Right atrium auricular region (tissue), 2 donors: ENCODE results near the gene SLX9. TPM values are rescaled to one million over a fixed set of nuclear protein-coding genes. Genes with fewer than 3 reads are reported as not detected.
A peak's percentile ranks its signal among the peaks of the same experiment; 100 is the strongest.
"Not testable (repeated sequence)": the region's sequence is repeated elsewhere in the genome, so short reads cannot be mapped to it uniquely, and the experiment has no call there.

ENCODE experiments used
- DNase-seq: peaks from one replicate; pipeline ENCODE4 v3.0.0-alpha.2; 2019; ENCODE audit warnings: low spot score
- H3K27ac ChIP-seq, 2 donors: fragments of 200-600 bp; sonication (generic); 1 replicate in 1 of 2; 2 replicates in 1 of 2; pipeline ENCODE4 v1.5.1; 2016 to 2019
- H3K27me3 ChIP-seq, 2 donors: fragments of 200-600 bp; sonication (generic); one replicate each; pipeline versions ENCODE4 v1.5.1 to v1.6.0; 2017 to 2019
- H3K36me3 ChIP-seq: fragments of 200-600 bp; sonication (generic); one replicate; pipeline ENCODE4 v1.5.1; 2016
- H3K4me1 ChIP-seq, 2 donors: fragments of 200-600 bp; sonication (generic); one replicate each; pipeline versions ENCODE4 v1.5.1 to v1.6.0; 2017 to 2019
- H3K4me3 ChIP-seq, 2 donors: fragments of 200-600 bp; sonication (generic); 1 replicate in 1 of 2; 2 replicates in 1 of 2; pipeline ENCODE4 v1.5.1; 2017 to 2019; ENCODE audit warnings: mild to moderate bottlenecking in 1 of 2, moderate library complexity in 1 of 2
- H3K9me3 ChIP-seq, 2 donors: fragments of 200-600 bp; sonication (generic); one replicate each; pipeline ENCODE4 v1.5.1; 2019
- total RNA-seq, 2 donors: library from RNA; depleted of rRNA; stranded (reverse); fragments of >200 nt; gene quantifications; one replicate each; pipeline ENCODE4 v1.1.0, GENCODE V29; 2016
- TF ChIP-seq, protein P1 (sequence below), 2 donors: fragments of 200-600 bp; sonication (generic); IDR thresholded peaks; one replicate each; pipeline ENCODE4 v1.5.1; 2019; ENCODE audit warnings: antibody characterized with exemption in 2 of 2

Gene SLX9
- total RNA-seq, 2 donors from 2014 or later: 15.9 to 18.8 TPM

- Histone ChIP-seq H3K36me3 (peaks cover 28% of the 10 kb centered on the region), H3K27ac (no peak overlapping the region), H3K9me3 (no peaks in the 10 kb centered on the region), H3K4me3 (no peak overlapping the region), H3K27me3 (no peaks in the 10 kb centered on the region), H3K4me1 (peaks cover 0 to 26% of the 10 kb centered on the region in 2 donors)
- DNase-seq: no peak
- TF ChIP-seq, protein P1, sequence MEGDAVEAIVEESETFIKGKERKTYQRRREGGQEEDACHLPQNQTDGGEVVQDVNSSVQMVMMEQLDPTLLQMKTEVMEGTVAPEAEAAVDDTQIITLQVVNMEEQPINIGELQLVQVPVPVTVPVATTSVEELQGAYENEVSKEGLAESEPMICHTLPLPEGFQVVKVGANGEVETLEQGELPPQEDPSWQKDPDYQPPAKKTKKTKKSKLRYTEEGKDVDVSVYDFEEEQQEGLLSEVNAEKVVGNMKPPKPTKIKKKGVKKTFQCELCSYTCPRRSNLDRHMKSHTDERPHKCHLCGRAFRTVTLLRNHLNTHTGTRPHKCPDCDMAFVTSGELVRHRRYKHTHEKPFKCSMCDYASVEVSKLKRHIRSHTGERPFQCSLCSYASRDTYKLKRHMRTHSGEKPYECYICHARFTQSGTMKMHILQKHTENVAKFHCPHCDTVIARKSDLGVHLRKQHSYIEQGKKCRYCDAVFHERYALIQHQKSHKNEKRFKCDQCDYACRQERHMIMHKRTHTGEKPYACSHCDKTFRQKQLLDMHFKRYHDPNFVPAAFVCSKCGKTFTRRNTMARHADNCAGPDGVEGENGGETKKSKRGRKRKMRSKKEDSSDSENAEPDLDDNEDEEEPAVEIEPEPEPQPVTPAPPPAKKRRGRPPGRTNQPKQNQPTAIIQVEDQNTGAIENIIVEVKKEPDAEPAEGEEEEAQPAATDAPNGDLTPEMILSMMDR (IDR thresholded peaks at IDR 0.05): no peak
Observed at GRCh38 chr21:44974676-44975075, 34.8 kb downstream of the SLX9 start.

- Histone ChIP-seq H3K27me3 (no peaks in the 10 kb centered on the region), H3K36me3 (peaks cover 28% of the 10 kb centered on the region), H3K4me1 (peaks cover 0 to 13% of the 10 kb centered on the region in 2 donors), H3K4me3 (no peak overlapping the region), H3K27ac (peak overlapping the region; percentile 23 to 46), H3K9me3 (no peaks in the 10 kb centered on the region)
- no peak for DNase-seq
- TF ChIP-seq, protein P1 (IDR thresholded peaks at IDR 0.05): no peak
Observed at GRCh38 chr21:44975720-44976555, 36.1 kb downstream of the SLX9 start.

GRCh38 chr21:44976556-44977393, 36.9 kb downstream of the SLX9 start:
- H3K9me3 ChIP-seq, DNase-seq, H3K4me3 ChIP-seq, H3K27me3 ChIP-seq: not testable (repeated sequence)
- peaks cover 28% of the 10 kb centered on the region for H3K36me3 ChIP-seq
- H3K4me1 ChIP-seq: peaks cover 0 to 10% of the 10 kb centered on the region in 2 donors
- peak overlapping the region; percentile 23 to 46 for H3K27ac ChIP-seq
- TF ChIP-seq, protein P1 (IDR thresholded peaks at IDR 0.05): peak in 1 of 2 donors; percentile 26

DNA sequence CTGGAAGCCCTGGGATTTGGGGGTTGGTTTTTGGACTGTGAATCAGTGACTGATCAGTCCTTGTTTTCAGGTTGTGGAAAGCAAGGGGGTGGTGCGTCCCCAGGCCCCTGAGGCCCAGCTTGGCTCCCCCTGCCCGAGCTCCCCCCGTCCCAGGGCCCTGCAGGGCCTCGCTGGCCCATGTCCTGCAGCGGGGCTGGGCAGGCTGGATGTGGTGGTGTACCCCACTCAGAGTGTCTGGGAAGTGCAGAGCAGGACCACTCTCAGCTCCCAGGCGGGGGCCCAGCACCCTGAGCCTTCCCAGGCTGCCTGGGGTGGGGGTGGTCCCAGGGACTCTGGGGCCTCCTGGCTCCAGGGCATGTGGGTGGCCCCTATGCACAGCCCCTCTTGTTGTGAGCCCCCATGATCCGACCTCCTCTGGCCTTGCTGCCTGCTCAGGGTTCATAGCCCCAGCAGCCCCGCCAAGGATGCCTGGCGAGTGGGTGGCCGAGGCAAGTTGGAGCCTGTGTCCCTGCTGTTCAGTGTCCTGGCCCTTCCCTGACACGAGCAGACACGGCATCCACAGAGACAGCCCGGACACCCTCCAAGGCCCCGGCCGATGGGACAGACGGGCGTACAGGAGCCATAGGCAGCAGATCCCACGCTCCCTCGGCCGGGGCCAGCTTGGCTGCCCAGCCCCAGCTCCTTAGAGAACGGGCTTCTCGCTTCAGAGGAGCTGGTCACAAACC, 37.9 kb downstream of the SLX9 start:
- Histone ChIP-seq H3K4me3 (no peak overlapping the region), H3K27ac (no peak overlapping the region), H3K4me1 (peaks cover 0 to 15% of the 10 kb centered on the region in 2 donors), H3K36me3 (peaks cover 28% of the 10 kb centered on the region), H3K9me3 (no peaks in the 10 kb centered on the region), H3K27me3 (no peaks in the 10 kb centered on the region)
- DNase-seq: no peak
- TF ChIP-seq, protein P1 (IDR thresholded peaks at IDR 0.05): no peak

- H3K4me1 ChIP-seq: peaks cover 0 to 31% of the 10 kb centered on the region in 2 donors
- TF ChIP-seq, protein P1 (IDR thresholded peaks at IDR 0.05): no peak
- H3K4me3 ChIP-seq: no peak overlapping the region
- H3K9me3 ChIP-seq: no peaks in the 10 kb centered on the region
- no peak for DNase-seq
- no peaks in the 10 kb centered on the region for H3K27me3 ChIP-seq
- peak overlapping the region; percentile 13 to 59 for H3K27ac ChIP-seq
- H3K36me3 ChIP-seq: peaks cover 18% of the 10 kb centered on the region
Observed at GRCh38 chr21:44979687-44980561, 40.1 kb downstream of the SLX9 start.
